ENCODE measurements around the gene PRPH. TPM values are rescaled to one million over a fixed set of nuclear protein-coding genes. Genes with fewer than 3 reads are reported as not detected.

Gene PRPH
- total and polyA plus RNA-seq, 9 of the 15 experiments (the other 6 are each of a cell fraction or from before 2014, with no cell fraction given), result 0.27 to 1.9 (median 1.3) TPM; not detected in 1

DNA sequence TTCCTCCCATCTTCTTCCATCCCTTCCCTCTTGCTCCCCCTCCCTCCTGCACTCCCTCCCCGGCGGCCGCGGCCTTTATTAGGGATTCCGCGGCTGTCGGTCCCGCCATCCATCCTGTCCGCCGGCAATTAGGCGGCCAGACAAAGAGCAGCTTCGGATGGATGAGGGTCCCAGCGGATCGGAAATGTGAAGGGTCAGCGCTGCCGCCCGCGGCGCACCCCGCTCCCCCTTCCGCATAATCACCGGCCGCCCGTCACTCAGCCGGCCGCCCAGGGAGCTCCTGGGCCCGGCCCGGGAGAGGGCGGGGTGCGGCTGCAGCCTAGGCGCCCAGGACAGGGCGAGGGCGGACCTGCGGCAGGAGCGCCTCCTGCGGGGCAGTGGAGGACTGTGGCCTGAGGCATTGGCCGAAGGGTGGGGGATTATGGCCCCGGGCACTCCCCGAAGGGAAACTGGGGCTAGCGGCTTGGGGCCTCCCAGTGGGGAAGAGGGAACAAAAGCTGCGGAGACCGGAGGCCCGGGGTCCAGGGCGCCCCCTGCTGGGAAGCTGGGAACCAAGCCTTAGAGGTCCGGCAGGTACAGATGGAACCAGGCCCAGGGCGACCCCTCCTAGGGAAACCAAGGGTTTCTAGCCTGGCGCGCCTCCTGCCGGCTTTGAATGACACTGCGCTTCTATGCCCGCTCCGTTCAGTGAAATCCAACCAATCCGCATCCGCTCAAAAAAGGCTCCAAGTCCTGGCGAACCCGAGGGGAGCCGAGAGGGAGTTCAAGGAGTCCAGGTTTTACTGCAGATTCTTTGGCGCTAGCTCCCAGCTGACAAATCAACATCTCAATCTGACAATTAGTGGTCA, 47.3 kb downstream of the PRPH start (continued):
- TF ChIP-seq, protein P1, sequence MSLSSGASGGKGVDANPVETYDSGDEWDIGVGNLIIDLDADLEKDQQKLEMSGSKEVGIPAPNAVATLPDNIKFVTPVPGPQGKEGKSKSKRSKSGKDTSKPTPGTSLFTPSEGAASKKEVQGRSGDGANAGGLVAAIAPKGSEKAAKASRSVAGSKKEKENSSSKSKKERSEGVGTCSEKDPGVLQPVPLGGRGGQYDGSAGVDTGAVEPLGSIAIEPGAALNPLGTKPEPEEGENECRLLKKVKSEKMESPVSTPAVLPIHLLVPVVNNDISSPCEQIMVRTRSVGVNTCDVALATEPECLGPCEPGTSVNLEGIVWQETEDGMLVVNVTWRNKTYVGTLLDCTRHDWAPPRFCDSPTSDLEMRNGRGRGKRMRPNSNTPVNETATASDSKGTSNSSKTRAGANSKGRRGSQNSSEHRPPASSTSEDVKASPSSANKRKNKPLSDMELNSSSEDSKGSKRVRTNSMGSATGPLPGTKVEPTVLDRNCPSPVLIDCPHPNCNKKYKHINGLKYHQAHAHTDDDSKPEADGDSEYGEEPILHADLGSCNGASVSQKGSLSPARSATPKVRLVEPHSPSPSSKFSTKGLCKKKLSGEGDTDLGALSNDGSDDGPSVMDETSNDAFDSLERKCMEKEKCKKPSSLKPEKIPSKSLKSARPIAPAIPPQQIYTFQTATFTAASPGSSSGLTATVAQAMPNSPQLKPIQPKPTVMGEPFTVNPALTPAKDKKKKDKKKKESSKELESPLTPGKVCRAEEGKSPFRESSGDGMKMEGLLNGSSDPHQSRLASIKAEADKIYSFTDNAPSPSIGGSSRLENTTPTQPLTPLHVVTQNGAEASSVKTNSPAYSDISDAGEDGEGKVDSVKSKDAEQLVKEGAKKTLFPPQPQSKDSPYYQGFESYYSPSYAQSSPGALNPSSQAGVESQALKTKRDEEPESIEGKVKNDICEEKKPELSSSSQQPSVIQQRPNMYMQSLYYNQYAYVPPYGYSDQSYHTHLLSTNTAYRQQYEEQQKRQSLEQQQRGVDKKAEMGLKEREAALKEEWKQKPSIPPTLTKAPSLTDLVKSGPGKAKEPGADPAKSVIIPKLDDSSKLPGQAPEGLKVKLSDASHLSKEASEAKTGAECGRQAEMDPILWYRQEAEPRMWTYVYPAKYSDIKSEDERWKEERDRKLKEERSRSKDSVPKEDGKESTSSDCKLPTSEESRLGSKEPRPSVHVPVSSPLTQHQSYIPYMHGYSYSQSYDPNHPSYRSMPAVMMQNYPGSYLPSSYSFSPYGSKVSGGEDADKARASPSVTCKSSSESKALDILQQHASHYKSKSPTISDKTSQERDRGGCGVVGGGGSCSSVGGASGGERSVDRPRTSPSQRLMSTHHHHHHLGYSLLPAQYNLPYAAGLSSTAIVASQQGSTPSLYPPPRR (CRISPR knock-in tag; IDR thresholded peaks at IDR 0.05; ENCODE audit: borderline replicate concordance), result no peak
- TF ChIP-seq ZNF551 (CRISPR knock-in tag; IDR thresholded peaks at IDR 0.05) (no peak), MTA2 (IDR thresholded peaks at IDR 0.05; ENCODE audit: low read depth) (no peak), NCOA4 (IDR thresholded peaks at IDR 0.05; ENCODE audit: partially characterized antibody) (no peak)
- TF ChIP-seq, protein P2, sequence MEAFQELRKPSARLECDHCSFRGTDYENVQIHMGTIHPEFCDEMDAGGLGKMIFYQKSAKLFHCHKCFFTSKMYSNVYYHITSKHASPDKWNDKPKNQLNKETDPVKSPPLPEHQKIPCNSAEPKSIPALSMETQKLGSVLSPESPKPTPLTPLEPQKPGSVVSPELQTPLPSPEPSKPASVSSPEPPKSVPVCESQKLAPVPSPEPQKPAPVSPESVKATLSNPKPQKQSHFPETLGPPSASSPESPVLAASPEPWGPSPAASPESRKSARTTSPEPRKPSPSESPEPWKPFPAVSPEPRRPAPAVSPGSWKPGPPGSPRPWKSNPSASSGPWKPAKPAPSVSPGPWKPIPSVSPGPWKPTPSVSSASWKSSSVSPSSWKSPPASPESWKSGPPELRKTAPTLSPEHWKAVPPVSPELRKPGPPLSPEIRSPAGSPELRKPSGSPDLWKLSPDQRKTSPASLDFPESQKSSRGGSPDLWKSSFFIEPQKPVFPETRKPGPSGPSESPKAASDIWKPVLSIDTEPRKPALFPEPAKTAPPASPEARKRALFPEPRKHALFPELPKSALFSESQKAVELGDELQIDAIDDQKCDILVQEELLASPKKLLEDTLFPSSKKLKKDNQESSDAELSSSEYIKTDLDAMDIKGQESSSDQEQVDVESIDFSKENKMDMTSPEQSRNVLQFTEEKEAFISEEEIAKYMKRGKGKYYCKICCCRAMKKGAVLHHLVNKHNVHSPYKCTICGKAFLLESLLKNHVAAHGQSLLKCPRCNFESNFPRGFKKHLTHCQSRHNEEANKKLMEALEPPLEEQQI (IDR thresholded peaks at IDR 0.05), result no peak

Measured in K562 (cell line).